NCI-H2196 treated with DMSO at 0.1 percent for 48 hours (cell line): ENCODE results near the gene GOLGA7B.
A peak's percentile ranks its signal among the peaks of the same experiment; 100 is the strongest.
"Not testable (repeated sequence)": the region's sequence is repeated elsewhere in the genome, so short reads cannot be mapped to it uniquely, and the experiment has no call there.

Source experiments
- DNase-seq: peaks from one replicate; lab custom pipeline; 2025; ENCODE audit not compliant: unreplicated experiment; lab: John Stamatoyannopoulos, UW

GOLGA7B gene

DNA sequence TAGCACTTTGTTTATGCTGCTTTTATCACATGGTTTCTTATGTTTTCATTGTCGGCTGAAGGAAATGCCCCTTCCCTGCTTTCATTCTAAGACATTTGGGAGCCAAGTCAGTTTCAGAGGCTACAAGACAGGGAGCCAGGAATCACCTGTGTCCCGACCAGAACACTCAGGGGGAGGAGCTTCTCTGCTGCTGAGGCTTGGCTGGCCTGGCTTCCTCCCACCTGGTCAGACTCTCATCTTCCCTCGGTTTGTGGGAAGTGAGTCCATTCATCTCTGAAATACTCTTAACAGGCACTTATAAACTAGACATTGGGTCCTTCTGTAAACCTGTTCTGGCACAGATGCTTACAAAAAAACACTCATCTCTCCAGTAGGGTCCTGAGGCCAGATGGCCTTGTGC, 19.6 kb upstream of the GOLGA7B start:
- DNase-seq: peak; percentile 94

DNA sequence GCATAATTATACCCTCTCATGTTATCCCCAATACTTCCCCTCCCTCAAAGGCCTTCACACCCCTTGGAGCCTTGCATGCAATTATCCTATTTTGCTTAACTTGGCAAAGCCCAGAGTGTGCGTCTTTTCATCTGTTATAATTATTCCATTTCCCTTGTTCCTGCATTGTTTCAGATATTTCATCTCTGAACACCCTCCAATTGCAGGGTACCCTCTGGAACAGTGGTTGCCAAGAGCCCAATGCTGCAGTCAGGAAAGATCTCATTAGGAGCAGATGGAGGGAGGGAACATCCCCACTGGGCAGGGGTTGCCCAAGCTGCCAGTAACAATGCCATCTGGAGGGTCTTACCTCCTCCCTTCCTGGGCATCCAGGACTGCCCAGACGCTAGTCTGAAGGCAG, 18.4 kb upstream of the GOLGA7B start:
- no peak for DNase-seq

DNA sequence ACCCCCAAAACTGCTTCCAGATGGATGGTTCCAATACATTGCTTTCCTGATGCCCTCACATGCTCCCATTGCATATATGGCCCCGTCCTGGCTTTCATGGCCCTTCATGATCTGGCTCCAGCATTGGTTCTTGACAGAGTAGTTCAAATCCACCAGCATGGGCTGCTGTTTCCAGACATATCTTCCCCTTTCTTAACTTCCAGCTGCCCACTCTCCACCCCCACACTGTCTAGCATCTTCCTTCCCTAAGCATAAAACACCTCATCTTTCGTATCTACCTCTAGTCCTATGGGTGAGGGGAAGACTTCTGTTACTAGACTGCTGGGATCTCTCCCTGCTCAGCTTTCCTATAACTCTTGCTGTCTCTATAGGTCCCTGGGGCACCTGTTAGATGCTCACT, 13.2 kb upstream of the GOLGA7B start:
- no peak for DNase-seq

DNA sequence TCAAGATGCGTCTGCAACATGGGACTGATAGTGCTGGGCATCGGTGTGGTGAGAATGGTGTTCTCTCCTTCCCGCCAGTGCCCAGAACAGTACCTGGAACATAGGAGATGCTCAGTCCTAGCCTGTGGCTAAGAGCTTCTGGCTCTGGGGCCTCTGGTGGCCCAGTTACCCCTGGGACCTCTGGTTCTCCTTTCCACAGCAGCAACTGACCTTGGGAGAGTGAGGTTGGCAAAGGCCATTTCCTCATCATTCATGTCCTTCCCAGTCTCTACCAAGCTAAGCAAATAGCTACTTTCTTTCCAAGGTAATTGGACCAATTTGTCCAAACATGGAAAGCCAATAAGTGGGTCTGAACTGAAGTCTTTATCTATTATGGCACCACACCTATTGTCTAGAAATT, 11.6 kb upstream of the GOLGA7B start:
- no peak for DNase-seq

DNA sequence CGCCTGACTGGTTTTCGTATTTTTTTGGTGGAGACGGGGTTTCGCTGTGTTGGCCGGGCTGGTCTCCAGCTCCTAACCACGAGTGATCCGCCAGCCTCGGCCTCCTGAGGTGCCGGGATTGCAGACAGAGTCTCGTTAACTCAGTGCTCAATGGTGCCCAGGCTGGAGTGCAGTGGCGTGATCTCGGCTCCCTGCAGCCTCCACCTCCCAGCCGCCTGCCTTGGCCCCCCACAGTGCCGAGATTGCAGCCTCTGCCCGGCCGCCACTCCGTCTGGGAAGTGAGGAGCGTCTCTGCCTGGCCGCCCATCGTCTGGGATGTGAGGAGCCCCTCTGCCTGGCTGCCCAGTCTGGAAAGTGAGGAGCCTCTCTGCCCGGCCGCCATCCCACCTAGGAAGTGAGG, 8.5 kb upstream of the GOLGA7B start:
- DNase-seq: not testable (repeated sequence)

DNA sequence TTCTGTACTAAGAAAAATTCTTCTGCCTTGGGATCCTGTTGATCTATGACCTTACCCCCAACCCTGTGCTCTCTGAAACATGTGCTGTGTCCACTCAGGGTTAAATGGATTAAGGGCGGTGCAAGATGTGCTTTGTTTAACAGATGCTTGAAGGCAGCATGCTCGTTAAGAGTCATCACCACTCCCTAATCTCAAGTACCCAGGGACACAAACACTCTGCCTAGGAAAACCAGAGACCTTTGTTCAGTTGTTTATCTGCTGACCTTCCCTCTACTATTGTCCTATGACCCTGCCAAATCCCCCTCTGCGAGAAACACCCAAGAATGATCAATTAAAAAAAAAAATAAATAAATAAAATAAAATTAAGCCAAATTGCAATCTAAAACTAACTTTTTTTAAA, 7.5 kb upstream of the GOLGA7B start:
- DNase-seq: not testable (repeated sequence)

DNA sequence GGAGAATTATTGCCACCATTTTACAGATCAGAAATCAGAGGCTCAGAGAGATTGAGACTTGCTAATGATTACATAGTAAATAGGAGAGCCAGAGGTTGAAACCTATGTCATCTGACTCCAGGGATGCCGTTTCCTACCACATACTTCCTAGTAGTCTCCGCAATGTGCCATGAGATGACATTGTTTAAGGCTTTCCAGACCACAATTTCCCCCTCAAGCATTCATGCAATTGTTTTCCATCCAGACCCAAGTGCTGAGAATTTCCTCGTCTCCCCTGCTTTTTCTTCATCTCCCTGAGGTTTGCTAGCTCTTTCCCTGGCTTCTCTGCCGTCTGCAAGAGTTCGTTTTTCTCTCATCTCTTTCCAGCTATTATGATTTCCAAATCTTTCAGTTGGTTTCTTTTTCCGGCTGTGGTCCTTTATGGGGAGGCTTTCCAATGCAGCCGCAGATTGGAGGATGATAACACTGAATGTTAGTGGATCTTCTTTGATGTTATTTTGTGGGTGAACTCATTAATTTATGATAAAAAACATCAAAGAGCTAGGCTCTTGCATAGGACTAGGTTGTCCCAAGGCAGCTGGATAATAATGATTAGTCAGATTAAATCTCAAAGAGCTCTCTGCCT, 6.9 kb upstream of the GOLGA7B start:
- DNase-seq: no peak

DNA sequence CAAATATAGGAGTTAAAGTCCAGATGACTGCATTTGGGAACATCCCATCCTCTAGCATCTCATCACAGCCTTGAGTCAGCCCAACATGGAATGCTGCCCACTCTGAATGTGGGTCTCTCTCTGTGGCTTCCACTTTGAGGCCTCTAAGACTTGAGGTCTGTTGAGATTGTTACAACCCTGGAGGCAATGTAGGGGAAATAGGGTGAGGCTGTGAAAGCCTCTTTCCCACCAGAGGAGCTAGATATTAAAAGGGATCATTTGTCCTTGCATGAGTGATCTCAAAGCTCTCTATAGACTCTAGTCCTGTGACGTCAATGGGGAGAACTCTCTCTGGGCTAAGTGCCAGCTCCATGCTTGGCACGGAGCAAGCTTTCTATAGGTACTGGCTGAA, 6.4 kb upstream of the GOLGA7B start:
- DNase-seq: peak; percentile 14

DNA sequence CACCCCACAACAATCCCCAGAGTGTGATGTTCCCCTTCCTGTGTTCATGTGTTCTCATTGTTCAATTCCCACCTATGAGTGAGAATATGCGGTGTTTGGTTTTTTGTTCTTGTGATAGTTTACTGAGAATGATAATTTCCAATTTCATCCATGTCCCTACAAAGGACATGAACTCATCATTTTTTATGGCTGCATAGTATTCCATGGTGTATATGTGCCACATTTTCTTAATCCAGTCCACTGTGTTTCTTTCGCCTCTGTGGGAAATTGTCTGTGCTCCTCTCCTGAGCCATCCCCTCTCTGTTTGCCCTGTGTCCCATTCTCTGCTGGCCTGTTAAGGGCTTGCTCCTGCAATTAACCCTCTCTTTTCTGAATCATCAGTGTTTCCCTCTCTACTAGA, 5.7 kb upstream of the GOLGA7B start:
- not testable (repeated sequence) for DNase-seq

DNA sequence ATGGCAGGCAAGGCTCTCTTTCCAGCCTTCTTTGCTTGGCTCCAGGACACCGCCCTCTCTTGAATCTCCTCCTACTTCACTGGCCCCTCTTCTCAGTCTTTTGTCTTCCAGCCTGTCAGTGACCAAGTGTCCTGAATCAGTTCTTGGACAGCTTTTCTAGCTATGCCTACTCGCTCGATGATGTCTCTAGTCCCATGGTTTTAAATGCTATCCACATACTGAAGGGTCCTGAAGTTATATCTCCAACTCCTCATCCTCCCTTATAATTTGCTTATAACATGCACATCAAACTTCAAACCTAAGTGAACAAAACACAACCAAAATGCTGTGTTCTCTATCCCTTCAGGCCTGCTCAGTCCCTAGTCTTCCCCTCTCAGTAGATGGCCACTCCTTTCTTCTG, 5.0 kb upstream of the GOLGA7B start:
- no peak for DNase-seq

DNA sequence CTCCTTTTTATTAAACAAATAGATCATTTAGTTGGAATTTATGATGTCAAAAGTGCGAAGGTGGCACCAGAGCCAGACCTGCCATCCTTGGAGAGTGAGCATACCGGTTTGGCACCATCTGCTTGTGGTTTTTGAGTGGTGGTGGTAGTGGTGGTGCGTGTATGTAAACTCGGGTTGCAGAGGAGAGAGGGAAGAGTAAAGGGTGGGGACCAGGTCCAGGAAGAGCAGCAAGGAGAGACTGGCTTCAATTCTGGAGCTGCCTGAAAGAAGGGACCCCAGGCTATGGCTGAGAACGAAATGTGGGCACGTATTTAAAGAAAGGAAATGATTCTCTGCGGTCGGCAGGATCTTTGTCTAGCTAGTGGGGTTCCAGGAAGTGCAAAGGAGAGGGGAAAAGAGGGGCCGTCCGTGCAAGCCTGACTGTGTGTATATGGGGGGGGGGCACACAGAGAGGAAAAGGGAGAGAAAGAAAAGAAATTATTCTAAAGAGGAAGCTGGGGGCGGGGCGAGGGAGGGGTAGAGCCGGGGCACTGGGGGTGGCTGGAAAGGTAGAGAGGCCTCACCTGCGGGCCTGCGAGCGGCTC, 448 bp upstream of the GOLGA7B start:
- peak; percentile 89 for DNase-seq

DNA sequence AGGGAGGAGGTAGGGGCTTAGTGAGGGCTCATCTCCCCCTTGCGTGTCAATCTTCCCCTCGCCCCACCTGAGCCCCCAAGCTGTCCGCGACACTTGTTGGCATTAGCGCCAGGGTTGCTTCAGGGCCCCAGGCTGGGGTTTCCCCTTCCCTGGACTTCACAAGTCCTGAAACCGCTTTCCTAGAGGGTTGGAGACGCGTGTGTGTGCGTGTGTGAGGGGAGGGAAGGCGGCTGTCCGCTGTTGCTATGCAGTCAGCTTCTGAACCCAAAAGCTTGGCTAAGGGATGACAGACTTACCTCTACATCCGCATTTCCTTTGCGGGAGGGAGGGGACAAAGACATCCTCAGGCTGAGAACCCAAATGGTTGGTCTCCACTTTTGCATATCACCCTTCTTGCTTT, 803 bp downstream of the GOLGA7B start:
- no peak for DNase-seq

DNA sequence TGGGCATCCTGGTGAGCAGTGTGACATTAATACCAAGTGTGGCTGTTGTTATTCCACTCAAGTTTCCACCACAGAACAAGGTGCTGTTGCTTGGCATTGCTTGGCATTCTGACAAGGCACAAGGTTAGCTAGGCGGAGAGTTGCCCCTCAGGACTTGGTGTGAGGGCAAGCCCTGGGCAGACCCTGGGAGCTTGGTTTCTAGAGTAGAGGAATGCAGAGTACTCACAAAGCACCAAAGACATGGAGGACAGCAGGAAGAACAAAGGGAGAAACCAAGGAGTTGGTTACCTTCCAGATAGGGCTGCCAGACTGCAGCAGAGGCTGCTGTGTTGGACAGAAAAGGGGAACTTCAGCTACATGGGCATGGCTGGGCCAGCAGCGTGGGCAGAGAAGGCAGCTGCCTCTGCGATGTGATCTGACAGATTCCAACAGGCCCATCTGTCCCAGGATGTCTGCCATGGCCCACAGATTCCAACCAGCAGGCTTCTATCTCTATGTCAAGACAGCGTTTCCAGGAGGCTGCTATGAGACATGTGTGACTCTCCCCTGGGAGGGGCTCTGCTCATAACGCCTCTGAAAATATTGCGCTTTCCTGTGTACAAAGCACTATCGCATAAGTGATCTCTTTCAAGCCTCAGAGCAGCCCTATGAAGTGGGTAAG, 1.8 kb downstream of the GOLGA7B start:
- DNase-seq: no peak

DNA sequence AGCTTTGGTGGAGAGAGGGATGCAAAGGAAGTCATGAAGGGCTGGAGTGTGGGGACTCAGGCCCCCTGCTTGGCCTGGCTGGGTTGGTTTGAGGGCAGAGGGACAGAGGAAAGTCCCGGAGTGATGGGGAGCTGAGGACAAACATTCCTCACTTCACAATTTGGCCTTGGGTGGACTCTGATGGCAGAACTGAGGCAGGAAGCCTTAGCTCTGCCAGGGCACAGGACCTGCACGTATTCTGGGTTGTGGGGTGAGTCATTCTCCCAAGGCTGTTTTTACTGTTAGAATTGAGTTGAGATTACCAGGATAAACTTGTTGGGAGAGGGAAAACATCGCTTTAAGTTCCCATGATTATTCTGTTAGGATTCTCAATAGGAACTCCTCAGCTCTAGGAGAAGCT, 2.6 kb downstream of the GOLGA7B start:
- DNase-seq: no peak

DNA sequence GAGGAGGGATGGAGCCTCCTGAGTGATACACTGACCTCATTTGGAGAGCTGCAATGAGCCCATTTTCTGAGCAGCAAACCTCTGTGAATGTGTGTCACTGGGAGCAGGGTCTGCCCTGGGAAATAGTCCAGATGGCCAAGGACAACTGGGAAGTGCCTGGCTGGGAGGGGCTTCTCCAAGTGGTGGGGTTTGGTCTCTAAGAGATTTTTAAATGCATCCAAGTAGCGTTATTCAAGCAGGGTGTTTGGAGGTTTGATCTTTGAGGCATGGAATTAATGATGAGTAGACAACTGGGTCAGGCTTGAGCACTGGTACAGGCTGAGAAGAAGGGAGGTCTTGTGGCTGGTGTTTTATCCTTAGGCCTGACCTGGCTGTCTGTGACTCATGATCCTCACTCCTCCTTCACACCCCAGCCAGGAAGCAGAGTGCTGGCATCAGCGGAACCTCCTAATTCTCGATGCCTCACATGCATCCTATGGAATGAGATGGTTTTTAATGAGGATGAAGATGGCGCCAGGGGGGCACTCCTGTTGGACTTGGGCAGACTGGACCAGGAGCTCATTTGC, 3.3 kb downstream of the GOLGA7B start:
- DNase-seq: no peak

DNA sequence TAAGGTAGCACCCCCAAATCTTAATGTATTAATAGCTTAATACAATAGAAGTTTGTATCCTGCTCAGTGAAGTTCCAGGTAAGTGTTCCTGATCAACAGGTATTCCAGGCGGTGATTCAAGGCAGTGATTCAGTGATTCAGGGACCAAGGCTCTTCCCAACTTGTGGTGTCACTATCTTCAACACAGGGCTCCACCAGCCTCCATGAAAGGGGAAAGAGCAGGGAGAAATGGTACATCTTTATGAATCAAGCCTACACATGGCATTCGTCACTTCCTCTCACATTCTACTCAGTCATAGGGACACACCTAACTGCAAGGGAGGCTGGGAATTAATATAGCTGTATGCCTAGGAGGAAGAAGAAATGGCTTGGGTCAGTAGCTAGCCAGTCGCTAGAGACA, 5.1 kb downstream of the GOLGA7B start:
- DNase-seq: no peak

DNA sequence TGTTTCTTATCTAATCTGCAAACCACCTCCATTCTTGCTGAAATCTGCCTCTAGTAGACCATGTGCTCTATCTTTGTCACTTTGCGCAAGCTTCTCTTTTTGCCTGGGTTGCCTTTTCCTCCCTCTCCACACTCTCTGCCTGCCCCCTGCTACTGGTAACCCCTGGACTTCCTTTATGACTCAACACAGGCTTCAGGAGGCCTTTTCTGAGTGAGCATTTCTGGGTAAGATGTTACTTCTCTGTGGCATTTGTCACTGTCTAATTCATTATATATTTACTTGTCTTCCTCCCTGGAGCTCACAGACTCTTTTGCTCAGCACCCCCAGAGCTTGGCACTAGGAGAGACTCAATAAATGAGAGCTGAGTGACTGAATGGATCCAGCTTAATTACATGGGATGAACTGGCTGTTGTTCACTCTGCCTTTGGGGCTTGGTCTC, 8.4 kb downstream of the GOLGA7B start:
- DNase-seq: no peak

DNA sequence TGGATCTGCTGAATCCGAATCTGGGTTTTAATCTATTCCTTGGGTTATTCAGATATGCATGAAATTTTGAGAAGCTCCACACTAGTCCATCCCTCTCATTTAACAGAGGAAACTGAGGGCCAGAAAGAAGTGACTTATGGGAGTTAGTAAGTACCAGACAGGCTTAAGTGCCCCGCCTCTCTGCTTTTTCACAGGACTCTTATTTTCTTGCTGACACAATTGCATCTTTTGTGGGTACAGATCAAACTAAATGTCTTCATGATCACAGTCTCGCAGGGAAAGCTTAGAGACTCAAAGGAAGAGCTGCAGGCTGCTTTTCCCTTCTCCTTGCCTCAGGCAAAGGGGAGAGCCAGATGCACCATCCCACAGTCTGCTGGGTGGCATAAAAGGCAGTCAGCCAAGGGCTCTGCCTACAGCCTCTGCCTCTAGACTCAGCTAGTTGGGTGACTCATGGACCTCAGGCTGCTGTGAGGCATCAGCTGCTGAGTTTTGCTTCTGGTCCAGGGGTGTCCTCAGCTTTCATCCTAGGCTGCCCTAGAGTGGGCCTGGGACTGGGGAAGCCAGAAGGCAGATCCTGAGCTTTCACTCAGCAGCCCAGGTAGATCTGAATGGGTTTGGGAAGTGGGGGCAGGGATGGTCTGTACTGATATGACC, 11.6 kb downstream of the GOLGA7B start:
- peak; percentile 44 for DNase-seq

DNA sequence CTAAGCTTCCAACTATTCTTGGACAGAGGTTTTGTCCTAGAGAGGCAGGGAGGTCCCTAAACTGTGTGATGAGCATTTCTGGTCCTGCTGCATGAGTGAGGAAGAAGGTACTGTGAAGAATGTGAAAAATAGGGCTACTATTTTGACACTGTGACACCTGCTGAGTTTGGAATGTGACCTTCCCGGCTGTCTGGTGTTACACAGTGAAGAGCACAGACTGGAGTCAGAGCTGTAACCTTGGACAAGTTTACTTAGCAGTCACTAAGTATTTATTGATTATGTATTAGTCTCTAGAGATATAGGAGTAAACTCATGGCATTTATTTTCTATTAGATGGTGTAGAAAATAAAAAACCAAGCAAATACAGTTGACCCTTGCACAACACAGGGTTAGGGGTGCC, 12.3 kb downstream of the GOLGA7B start:
- DNase-seq: no peak

DNA sequence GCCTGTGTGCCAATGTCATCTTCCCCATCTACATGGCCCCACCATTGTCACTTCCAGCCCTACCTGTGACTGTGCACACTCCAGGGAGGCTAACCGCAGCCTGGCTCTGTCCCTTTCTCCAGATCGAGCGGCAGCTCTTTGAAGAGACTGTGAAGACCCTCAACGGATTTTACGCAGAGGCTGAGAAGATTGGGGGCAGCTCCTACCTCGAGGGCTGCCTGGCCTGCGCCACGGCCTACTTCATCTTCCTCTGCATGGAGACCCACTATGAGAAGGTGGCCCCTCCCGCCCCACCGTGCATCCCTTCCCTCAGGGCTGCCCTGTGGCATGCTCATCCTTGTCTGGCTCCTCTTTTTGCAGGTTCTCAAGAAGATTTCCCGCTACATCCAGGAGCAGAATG, 14.2 kb downstream of the GOLGA7B start:
- no peak for DNase-seq

DNA sequence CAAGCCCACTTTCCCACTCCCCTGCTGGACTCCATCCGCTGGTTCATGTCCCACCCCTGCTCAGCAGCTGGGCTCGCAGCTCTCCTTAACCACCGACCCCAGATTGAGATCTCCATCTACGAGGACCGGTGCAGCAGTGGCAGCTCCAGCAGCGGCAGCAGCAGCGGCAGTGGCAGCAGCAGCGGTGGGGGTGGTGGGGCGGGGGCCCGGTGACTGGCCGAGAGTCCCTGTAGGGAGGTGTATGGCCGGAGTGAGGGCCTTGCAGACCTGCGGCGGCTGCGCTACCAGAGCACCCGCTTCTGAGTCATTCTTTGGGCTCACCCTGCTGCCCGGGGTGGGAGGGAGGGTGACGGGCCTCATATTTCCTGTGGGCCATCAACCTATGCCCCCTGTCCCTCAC, 15.8 kb downstream of the GOLGA7B start:
- no peak for DNase-seq
